Transverse colon (tissue), 4 donors: ENCODE data around the gene PLCXD1.

Experiments used
- EP300 ChIP-seq: sonication (generic); formaldehyde crosslinking; IDR thresholded peaks from one replicate; pipeline ENCODE4 v1.6.1; 2017; ENCODE audit warnings: antibody characterized with exemption, low read depth
- POLR2A ChIP-seq: fragments of 450-650 bp; IDR thresholded peaks from one replicate; pipeline ENCODE4 v1.6.1; 2016; ENCODE audit warnings: antibody characterized with exemption, mild to moderate bottlenecking, moderate library complexity
- POLR2AphosphoS5 ChIP-seq, 3 donors: sonication (generic); formaldehyde crosslinking; IDR thresholded peaks; one replicate each; pipeline ENCODE4 v1.6.1; 2016; ENCODE audit warnings: antibody characterized with exemption in 3 of 3
- TF ChIP-seq, protein P1 (sequence below), 5 experiments: fragments of 200-600 bp in 3 of 5; fragments of 450-650 bp in 2 of 5; sonication (generic) in 3 of 5; IDR thresholded peaks; 1 replicate in 2 of 5; 2 replicates in 3 of 5; pipeline ENCODE4 v1.5.1; 2016 to 2017; ENCODE audit warnings: antibody characterized with exemption in 5 of 5, inconsistent platforms in 3 of 5, mild to moderate bottlenecking in 2 of 5, moderate library complexity in 1 of 5

DNA sequence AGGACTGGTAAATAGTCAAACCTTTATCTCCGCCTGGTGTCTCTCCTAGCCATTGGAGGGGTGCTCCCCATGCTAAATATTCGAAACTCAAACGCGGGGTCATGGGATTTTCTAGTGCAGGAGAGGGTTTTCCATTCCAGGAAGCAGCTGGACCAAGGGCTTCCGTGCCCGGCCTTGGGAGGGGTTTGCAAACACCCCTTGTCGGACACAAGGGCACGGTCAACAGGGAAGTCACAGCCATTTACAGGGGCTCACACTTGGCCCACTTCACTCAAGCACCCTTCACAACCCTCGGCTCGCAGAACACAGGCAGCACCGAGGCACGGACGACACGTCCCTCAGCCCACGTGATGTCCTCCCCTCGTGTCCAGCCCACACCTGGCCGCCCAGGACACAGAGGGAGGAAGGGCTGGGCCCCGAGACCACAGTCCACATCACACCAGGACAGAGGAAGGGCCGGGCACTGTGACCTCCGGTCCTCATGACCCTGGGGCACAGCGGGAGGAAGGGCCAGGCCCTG, 10.3 kb upstream of the PLCXD1 start:
- TF ChIP-seq, protein P1, sequence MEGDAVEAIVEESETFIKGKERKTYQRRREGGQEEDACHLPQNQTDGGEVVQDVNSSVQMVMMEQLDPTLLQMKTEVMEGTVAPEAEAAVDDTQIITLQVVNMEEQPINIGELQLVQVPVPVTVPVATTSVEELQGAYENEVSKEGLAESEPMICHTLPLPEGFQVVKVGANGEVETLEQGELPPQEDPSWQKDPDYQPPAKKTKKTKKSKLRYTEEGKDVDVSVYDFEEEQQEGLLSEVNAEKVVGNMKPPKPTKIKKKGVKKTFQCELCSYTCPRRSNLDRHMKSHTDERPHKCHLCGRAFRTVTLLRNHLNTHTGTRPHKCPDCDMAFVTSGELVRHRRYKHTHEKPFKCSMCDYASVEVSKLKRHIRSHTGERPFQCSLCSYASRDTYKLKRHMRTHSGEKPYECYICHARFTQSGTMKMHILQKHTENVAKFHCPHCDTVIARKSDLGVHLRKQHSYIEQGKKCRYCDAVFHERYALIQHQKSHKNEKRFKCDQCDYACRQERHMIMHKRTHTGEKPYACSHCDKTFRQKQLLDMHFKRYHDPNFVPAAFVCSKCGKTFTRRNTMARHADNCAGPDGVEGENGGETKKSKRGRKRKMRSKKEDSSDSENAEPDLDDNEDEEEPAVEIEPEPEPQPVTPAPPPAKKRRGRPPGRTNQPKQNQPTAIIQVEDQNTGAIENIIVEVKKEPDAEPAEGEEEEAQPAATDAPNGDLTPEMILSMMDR (IDR thresholded peaks at IDR 0.05): no peak
- no peak for TF ChIP-seq POLR2A
- TF ChIP-seq EP300: no peak
- TF ChIP-seq POLR2AphosphoS5 (IDR thresholded peaks at IDR 0.05): no peak
